Activated T-helper 17 cell treated with anti-CD3 and anti-CD28 coated beads, Interleukin-2, amount 50 U/mL, for 72 hours (primary cell): ENCODE data around the gene PCDHB10. TPM values are rescaled to one million over a fixed set of nuclear protein-coding genes. Genes with fewer than 3 reads are reported as not detected.
A peak's percentile ranks its signal among the peaks of the same experiment; 100 is the strongest.
"Not testable (repeated sequence)": the region's sequence is repeated elsewhere in the genome, so short reads cannot be mapped to it uniquely, and the experiment has no call there.

ENCODE experiments used
- ATAC-seq: fragments of 150-1000 bp; cut with Tn5 transposase; replicated peaks from 2 replicates; pipeline ENCODE4 v1.10.0; 2021; ENCODE audit warnings: mild to moderate bottlenecking, moderate library complexity
- H3K27ac Mint-ChIP-seq: one replicate; pipeline ENCODE4 v1.8.0; 2022; ENCODE audit warnings: mixed read lengths
- H3K27me3 Mint-ChIP-seq: one replicate; pipeline ENCODE4 v1.8.0; 2022; ENCODE audit warnings: mixed read lengths
- H3K36me3 Mint-ChIP-seq: one replicate; pipeline ENCODE4 v1.8.0; 2022; ENCODE audit warnings: low read depth, mild to moderate bottlenecking, mixed read lengths
- H3K4me1 Mint-ChIP-seq: one replicate; pipeline ENCODE4 v1.8.0; 2022; ENCODE audit warnings: mixed read lengths
- H3K4me3 Mint-ChIP-seq: one replicate; pipeline ENCODE4 v1.8.0; 2022; ENCODE audit warnings: mild to moderate bottlenecking, mixed read lengths
- H3K9me3 Mint-ChIP-seq: one replicate; pipeline ENCODE4 v1.8.0; 2022; ENCODE audit warnings: mixed read lengths
- total RNA-seq, 2 donors: library from RNA; stranded (reverse); gene quantifications; one replicate each; pipeline ENCODE4 v1.2.3, GENCODE V29; 2022

The PCDHB10 gene
- total RNA-seq = not detected

GRCh38 chr5:141192110-141192725, at the start of gene PCDHB10:
Gene PCDHB10, plus strand, starts transcription at chr5:141192353. Its CDS starts 200 bp downstream, at chr5:141192553.
- H3K36me3 Mint-ChIP-seq = no peaks in the 10 kb centered on the region

DNA sequence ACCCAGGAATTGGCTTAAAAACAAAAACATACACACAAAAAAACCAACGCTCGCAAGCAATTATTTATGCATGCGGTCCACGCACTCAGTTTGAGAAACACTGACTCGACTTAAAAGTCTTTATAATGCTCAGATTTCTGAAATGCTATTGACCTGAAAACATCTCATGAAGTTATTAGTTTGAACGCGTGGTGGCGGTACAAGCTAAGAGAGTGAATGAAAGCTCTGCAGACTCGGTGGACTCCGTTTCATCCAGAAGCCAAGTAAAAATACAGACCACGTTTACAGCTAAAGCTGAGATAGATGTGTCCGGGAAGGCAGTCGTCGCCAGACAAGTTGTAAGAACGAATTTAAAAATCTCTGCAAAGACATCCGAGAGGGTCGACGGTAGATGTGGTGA, 42.3 kb upstream of the PCDHB10 start, which contains the start of gene PCDHB6:
Gene PCDHB6, plus strand, starts transcription at position 246 of the 400 bp plus-strand sequence. CDS start 201 bp downstream, outside the sequence.
- no peak within 1 kb of the TSS for H3K27ac Mint-ChIP-seq
- H3K9me3 Mint-ChIP-seq = peaks cover 9% of the 10 kb centered on the region
- peaks cover 30% of the 10 kb centered on the region for H3K27me3 Mint-ChIP-seq
- peak within 1 kb of the TSS; percentile 14 for H3K4me3 Mint-ChIP-seq
- H3K36me3 Mint-ChIP-seq = no peaks in the 10 kb centered on the region
- no peaks in the 10 kb centered on the region for H3K4me1 Mint-ChIP-seq
- ATAC-seq = no peak

More at GRCh38 chr5:141192110-141192725, at the start of gene PCDHB10:
- no peak within 1 kb of the TSS for H3K27ac Mint-ChIP-seq
- peaks cover under 1% of the 10 kb centered on the region for H3K4me1 Mint-ChIP-seq
- H3K9me3 Mint-ChIP-seq = peaks cover 12% of the 10 kb centered on the region
- H3K4me3 Mint-ChIP-seq = no peak within 1 kb of the TSS
- ATAC-seq = peak; percentile 43
- peaks cover 20% of the 10 kb centered on the region for H3K27me3 Mint-ChIP-seq

GRCh38 chr5:141150224-141150992, 41.7 kb upstream of the PCDHB10 start:
- Mint-ChIP-seq H3K36me3 (no peaks in the 10 kb centered on the region), H3K27me3 (peaks cover 27% of the 10 kb centered on the region), H3K27ac (no peak overlapping the region), H3K9me3 (peaks cover 9% of the 10 kb centered on the region), H3K4me3 (peak overlapping the region; percentile 14), H3K4me1 (no peaks in the 10 kb centered on the region)
- ATAC-seq = no peak

DNA sequence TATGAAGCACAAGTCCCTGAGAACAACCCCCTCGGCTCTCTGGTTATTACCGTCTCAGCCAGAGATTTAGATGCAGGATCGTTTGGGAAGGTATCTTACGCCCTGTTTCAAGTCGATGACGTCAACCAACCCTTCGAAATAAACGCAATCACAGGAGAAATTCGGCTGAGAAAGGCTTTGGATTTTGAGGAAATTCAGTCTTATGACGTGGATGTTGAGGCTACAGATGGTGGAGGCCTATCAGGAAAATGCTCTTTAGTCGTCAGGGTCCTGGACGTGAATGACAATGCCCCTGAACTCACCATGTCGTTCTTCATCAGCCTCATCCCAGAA, 41.2 kb upstream of the PCDHB10 start:
- Mint-ChIP-seq H3K4me1 (no peaks in the 10 kb centered on the region), H3K27ac (no peak overlapping the region), H3K4me3 (no peak overlapping the region), H3K9me3 (peaks cover 9% of the 10 kb centered on the region), H3K36me3 (no peaks in the 10 kb centered on the region), H3K27me3 (peaks cover 31% of the 10 kb centered on the region)
- no peak for ATAC-seq

DNA sequence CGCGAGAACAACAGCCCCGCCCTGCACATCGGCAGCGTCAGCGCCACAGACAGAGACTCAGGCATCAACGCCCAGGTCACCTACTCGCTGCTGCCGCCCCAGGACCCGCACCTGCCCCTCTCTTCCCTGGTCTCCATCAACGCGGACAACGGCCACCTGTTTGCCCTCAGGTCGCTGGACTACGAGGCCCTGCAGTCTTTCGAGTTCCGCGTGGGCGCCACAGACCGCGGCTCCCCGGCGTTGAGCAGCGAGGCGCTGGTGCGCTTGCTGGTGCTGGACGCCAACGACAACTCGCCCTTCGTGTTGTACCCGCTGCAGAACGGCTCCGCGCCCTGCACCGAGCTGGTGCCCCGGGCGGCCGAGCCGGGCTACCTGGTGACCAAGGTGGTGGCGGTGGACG, 40.5 kb upstream of the PCDHB10 start:
- not testable (repeated sequence) for H3K9me3 Mint-ChIP-seq, H3K4me3 Mint-ChIP-seq, ATAC-seq, H3K27ac Mint-ChIP-seq, H3K36me3 Mint-ChIP-seq, H3K4me1 Mint-ChIP-seq
- H3K27me3 Mint-ChIP-seq = peaks cover 35% of the 10 kb centered on the region

DNA sequence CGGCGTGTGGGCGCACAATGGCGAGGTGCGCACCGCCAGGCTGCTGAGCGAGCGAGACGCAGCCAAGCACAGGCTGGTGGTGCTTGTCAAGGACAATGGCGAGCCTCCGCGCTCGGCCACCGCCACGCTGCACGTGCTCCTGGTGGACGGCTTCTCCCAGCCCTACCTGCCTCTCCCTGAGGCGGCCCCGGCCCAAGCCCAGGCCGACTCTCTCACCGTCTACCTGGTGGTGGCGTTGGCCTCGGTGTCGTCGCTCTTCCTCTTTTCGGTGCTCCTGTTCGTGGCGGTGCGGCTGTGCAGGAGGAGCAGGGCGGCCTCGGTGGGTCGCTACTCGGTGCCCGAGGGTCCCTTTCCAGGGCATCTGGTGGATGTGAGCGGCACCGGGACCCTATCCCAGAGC, 40.1 kb upstream of the PCDHB10 start:
- H3K4me1 Mint-ChIP-seq, H3K4me3 Mint-ChIP-seq, ATAC-seq, H3K36me3 Mint-ChIP-seq, H3K27ac Mint-ChIP-seq, H3K9me3 Mint-ChIP-seq: not testable (repeated sequence)
- peaks cover 38% of the 10 kb centered on the region for H3K27me3 Mint-ChIP-seq

DNA sequence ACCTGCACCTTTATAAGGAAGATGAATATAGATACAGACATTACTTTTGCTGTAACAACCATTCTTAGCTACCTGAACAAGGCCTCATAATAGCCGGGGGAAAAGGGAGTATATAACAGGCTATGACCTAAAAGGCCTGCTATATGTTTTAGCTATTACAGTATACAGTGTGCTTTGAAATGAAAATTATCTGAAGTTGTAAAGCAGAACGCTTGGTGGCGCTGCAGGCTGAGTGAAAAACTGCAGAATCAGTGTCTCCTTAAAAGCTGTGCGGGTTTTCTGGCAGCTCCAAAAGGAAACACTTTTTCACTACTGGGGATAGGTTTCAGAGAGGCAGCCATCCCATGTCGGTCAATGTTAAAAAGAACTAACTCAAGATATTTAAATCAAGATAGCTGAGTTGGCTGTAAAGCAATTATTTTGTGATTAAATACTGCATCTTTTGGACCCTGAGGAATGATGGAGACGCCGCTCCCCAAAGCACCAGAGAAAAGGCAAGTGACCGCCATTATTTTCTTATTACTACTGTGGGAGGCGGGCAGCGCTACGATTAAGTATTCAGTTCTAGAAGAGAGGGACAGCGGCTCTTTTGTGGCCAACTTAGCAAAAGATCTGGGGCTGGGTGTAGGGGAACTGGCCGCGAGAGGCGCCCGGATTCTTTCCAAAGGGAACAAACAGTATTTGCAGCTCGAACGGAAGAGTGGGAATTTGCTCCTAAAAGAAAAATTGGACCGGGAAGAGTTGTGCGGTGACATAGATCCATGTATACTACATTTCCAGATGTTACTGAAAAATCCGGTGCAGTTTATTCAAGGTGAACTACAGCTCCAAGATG, 36.4 kb upstream of the PCDHB10 start:
- Mint-ChIP-seq H3K36me3 (no peaks in the 10 kb centered on the region), H3K9me3 (peaks cover 7% of the 10 kb centered on the region), H3K27ac (no peak overlapping the region), H3K4me3 (no peak overlapping the region), H3K4me1 (no peaks in the 10 kb centered on the region), H3K27me3 (peaks cover 41% of the 10 kb centered on the region)
- ATAC-seq = no peak

DNA sequence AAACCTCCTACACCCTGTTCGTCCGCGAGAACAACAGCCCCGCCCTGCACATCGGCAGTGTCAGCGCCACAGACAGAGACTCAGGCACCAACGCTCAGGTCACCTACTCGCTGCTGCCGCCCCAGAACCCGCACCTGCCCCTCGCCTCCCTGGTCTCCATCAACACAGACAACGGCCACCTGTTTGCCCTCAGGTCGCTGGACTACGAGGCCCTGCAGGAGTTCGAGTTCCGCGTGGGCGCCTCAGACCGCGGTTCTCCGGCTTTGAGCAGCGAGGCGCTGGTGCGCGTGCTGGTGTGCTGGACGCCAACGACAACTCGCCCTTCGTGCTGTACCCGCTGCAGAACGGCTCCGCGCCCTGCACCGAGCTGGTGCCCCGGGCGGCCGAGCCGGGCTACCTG, 34.8 kb upstream of the PCDHB10 start:
- H3K27me3 Mint-ChIP-seq = peaks cover 40% of the 10 kb centered on the region
- H3K9me3 Mint-ChIP-seq, ATAC-seq, H3K4me3 Mint-ChIP-seq, H3K4me1 Mint-ChIP-seq, H3K27ac Mint-ChIP-seq, H3K36me3 Mint-ChIP-seq: not testable (repeated sequence)

- H3K36me3 Mint-ChIP-seq, H3K27ac Mint-ChIP-seq, H3K4me1 Mint-ChIP-seq, ATAC-seq, H3K4me3 Mint-ChIP-seq, H3K9me3 Mint-ChIP-seq: not testable (repeated sequence)
- H3K27me3 Mint-ChIP-seq = peaks cover 37% of the 10 kb centered on the region
These were observed 34.3 kb upstream of the PCDHB10 start for GRCh38 chr5:141157901-141158300.

GRCh38 chr5:141172381-141173204, 19.6 kb upstream of the PCDHB10 start, which contains the start of gene PCDHB7:
Gene PCDHB7, plus strand, starts transcription at chr5:141172644. Its CDS starts 192 bp downstream, at chr5:141172836.
- Mint-ChIP-seq H3K36me3 (no peaks in the 10 kb centered on the region), H3K4me1 (peaks cover 6% of the 10 kb centered on the region), H3K27ac (no peak within 1 kb of the TSS), H3K4me3 (no peak within 1 kb of the TSS), H3K27me3 (peaks cover 31% of the 10 kb centered on the region), H3K9me3 (peaks cover 3% of the 10 kb centered on the region)
- ATAC-seq = no peak

DNA sequence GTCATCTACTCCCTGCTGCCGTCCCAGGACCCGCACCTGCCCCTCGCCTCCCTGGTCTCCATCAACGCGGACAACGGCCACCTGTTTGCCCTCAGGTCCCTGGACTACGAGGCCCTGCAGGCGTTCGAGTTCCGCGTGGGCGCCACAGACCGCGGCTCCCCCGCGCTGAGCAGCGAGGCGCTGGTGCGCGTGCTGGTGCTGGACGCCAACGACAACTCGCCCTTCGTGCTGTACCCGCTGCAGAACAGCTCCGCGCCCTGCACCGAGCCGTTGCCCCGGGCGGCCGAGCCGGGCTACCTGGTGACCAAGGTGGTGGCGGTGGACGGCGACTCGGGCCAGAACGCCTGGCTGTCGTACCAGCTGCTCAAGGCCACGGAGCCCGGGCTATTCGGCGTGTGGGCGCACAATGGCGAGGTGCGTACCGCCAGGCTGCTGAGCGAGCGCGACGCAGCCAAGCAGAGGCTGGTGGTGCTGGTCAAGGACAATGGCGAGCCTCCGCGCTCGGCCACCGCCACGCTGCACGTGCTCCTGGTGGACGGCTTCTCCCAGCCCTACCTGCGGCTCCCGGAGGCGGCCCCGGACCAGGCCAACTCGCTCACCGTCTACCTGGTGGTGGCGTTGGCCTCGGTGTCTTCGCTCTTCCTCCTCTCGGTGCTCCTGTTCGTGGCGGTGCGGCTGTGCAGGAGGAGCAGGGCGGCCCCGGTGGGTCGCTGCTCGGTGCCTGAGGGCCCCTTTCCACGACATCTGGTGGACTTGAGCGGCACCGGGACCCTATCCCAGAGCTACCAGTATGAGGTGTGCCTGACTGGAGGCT, 17.7 kb upstream of the PCDHB10 start:
- not testable (repeated sequence) for H3K36me3 Mint-ChIP-seq, ATAC-seq, H3K4me3 Mint-ChIP-seq, H3K9me3 Mint-ChIP-seq, H3K27ac Mint-ChIP-seq, H3K4me1 Mint-ChIP-seq
- peaks cover 20% of the 10 kb centered on the region for H3K27me3 Mint-ChIP-seq

DNA sequence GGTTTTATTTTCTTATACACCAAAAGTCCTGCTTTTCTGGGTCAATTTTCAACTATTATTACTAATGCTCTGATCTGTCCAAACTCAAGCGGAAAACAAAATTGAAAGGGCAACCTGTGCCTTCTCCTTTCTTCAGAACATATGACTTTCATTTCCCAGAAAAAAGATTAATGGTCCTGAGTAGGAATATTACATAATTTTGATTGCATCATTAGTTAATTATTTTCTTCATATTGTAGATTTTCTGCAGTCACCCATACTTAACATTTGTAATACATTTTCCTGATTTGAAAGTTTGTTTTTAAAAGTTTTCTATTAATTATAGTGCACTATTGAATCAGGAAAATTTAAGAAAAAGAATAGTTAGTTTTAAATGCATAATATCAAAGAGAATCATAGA, 16.2 kb upstream of the PCDHB10 start:
- Mint-ChIP-seq H3K27ac (no peak overlapping the region), H3K27me3 (peaks cover 15% of the 10 kb centered on the region), H3K9me3 (no peaks in the 10 kb centered on the region), H3K4me3 (no peak overlapping the region), H3K36me3 (no peaks in the 10 kb centered on the region), H3K4me1 (peaks cover 6% of the 10 kb centered on the region)
- no peak for ATAC-seq

- H3K4me1 Mint-ChIP-seq, H3K4me3 Mint-ChIP-seq, H3K27ac Mint-ChIP-seq, ATAC-seq, H3K9me3 Mint-ChIP-seq, H3K36me3 Mint-ChIP-seq: not testable (repeated sequence)
- H3K27me3 Mint-ChIP-seq = peaks cover 23% of the 10 kb centered on the region
These were observed 14.5 kb upstream of the PCDHB10 start, which contains the start of gene PCDHB8 for GRCh38 chr5:141177577-141178191. Gene PCDHB8, plus strand, starts transcription at chr5:141177790. Its CDS starts 245 bp downstream, at chr5:141178035.
